Measurements from ENCODE around the gene RELN.
"Not testable (repeated sequence)": the region's sequence is repeated elsewhere in the genome, so short reads cannot be mapped to it uniquely, and the experiment has no call there.

The RELN gene

DNA sequence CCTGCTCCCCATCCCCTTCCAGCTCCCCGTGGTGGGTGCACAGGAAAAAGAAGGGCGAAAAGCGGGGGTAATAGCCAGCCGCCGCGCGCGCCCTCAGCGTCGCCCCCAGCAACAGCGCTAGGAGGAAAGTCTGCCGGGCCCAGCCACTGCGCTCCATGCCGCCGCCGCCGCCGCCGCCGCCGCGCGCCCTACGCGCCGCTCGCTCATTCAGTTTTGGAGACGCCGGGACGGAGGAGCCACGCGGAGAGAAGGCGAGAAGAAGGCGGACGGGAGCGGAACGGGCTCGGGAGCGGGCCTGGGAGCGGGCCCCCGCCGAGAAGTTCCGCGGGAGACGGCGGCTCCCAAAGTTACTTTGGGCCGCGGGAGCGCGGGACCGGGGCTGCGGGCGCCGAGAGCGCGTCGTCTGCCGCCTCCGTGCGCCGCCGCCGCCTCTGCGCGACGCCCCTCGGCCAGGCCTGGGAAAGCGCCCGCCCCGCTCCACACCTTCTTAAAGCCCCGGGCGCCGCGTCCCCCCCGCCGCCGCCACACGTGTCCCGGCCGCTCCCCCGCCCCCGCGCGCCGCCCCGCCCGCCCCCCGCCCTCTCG is at the start of gene RELN:
TSS of gene RELN (minus strand) at position 459 of the 585 bp plus-strand sequence. CDS start at position 157, 302 bp downstream.
- DNase-seq (ENCODE audit: extremely low spot score), result peak; percentile 13
- TF ChIP-seq, protein P1, sequence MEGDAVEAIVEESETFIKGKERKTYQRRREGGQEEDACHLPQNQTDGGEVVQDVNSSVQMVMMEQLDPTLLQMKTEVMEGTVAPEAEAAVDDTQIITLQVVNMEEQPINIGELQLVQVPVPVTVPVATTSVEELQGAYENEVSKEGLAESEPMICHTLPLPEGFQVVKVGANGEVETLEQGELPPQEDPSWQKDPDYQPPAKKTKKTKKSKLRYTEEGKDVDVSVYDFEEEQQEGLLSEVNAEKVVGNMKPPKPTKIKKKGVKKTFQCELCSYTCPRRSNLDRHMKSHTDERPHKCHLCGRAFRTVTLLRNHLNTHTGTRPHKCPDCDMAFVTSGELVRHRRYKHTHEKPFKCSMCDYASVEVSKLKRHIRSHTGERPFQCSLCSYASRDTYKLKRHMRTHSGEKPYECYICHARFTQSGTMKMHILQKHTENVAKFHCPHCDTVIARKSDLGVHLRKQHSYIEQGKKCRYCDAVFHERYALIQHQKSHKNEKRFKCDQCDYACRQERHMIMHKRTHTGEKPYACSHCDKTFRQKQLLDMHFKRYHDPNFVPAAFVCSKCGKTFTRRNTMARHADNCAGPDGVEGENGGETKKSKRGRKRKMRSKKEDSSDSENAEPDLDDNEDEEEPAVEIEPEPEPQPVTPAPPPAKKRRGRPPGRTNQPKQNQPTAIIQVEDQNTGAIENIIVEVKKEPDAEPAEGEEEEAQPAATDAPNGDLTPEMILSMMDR (IDR thresholded peaks at IDR 0.05; ENCODE audit: control extremely low read depth, extremely low read depth, low read depth, missing control alignments), result no peak
- ChIA-PET POLR2A (no interaction called here), CTCF (no interaction called here)

DNA sequence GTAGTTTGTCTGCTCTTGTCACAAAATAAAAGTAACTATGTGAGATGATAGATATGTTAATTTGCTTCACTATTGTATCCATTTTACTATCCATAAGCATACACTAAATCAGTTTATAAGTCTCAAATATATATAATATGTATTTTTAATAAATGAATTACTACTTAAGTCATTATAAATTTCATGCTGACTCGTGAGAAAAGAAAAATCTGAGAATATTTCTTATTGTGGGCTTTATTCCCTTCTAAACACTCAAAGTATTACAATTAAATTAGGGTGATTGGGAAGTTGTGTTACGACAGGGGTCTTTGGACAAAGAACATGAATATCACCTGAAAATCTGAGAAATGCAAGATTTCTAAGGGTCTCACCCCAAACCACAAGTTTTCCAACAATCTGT is 48.7 kb upstream of the RELN start:
- TF ChIP-seq, protein P1 (IDR thresholded peaks at IDR 0.05; ENCODE audit: control extremely low read depth, extremely low read depth, low read depth, missing control alignments), result no peak
- CTCF ChIA-PET, result no interaction called here
- POLR2A ChIA-PET, result no interaction called here

DNA sequence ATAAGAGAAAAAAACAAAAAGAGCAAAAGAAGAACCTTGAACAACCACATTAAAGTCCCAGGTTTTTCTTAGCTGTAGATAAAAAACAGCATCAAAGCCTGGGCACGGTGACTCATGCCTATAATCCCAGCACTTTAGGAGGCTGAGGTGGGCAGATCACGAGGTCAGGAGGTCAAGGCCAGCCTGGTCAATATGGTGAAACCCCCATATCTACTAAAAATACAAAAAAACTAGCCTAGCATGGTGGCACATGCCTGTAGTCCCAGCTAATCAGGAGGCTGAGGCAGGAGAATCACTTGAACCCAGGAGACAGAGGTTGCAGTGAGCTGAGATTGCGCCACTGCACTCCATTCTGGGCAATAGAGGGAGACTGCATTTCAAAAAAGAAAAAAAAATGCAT is 47.4 kb upstream of the RELN start:
- CTCF ChIA-PET, result not testable (repeated sequence)

More for the DNA sequence above, 48.7 kb upstream of the RELN start:
- DNase-seq (ENCODE audit: extremely low spot score), result no peak

DNA sequence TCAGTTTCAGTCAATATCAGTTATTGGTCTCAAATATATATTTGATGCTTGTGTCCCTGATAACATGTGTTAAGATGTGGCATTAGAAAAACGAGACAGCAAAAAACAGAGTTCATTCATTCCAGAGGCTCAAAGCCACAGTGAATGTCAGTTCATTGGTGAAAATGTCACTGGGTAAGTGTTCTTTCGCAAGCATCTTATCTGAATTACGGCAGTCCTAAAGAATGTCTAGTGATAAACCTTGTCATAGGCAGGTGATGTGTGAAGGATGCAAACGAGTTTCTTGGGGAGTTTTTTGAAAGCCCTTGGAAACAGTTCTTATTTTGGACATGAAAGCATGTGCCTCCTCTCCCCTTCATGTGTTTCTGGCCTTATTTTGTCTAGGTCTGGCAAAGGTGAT is 45.9 kb upstream of the RELN start:
- POLR2A ChIA-PET, result no interaction called here
- TF ChIP-seq, protein P1 (IDR thresholded peaks at IDR 0.05; ENCODE audit: control extremely low read depth, extremely low read depth, low read depth, missing control alignments), result no peak
- DNase-seq (ENCODE audit: extremely low spot score), result no peak
- CTCF ChIA-PET, result no interaction called here

More for the DNA sequence above, 47.4 kb upstream of the RELN start:
- DNase-seq (ENCODE audit: extremely low spot score); POLR2A ChIA-PET: not testable (repeated sequence)

DNA sequence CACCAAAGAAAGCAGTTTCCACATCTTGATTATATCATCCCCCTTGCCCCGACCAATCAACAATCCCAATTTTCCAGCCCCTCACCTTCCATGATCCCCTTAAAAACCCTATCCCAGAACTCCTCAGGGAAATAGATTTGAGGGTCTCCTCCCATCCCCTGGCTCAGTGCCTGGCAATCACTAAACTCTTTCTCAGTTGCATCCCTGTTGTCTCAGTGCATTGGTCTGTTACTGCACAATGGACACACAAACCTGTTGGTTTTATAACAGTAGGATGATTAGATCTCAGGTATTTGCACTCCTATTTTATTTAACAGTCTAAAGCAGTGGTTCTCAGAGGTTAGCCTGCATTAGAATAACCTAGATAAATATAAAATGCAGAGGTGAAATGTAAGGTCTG is 45.2 kb upstream of the RELN start:
- ChIA-PET CTCF (no interaction called here), POLR2A (no interaction called here)
- TF ChIP-seq, protein P1 (IDR thresholded peaks at IDR 0.05; ENCODE audit: control extremely low read depth, extremely low read depth, low read depth, missing control alignments), result no peak
- DNase-seq (ENCODE audit: extremely low spot score), result no peak

DNA sequence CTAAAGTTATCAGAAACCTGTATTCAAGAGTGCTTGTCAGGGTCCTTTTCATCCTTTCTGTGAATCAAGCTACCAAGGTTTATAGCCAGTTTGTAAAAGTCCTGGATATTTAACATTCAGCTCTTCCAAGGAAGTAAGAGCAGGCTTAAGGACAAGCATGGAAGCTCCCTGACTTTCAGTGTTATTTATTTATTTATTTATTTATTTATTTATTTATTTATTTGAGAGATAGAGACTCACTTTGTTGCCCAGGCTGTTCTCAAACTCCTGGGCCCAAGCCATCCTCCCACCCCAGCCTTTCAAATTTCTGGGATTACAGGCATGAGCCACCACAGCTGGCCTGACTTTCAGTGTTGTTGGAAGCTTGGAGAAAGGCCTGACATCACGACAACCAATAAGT is 44.4 kb upstream of the RELN start:
- POLR2A ChIA-PET, result no interaction called here
- TF ChIP-seq, protein P1 (IDR thresholded peaks at IDR 0.05; ENCODE audit: control extremely low read depth, extremely low read depth, low read depth, missing control alignments), result no peak

DNA sequence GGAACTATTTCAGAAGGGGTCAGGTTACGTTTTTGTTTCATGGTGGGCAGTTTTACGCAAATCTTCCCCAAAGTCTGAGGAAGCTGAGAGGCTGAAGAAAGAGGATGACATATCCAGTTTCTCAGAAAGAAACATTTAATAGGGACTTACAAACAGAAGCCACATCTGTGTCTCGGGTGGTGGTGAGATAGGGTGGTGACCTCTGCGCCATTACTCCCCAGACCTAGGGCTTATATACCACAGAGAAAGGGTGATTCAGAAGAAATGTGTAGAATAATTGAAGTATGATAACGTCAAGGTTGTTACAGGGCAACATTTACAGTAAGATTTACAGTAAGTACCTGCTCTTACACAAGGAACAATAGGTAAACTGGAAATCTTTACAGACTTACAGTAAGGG is 43.0 kb upstream of the RELN start:
- TF ChIP-seq, protein P1 (IDR thresholded peaks at IDR 0.05; ENCODE audit: control extremely low read depth, extremely low read depth, low read depth, missing control alignments), result no peak
- ChIA-PET CTCF (interaction anchor here (1.3 kb wide), 1 partner anchor 8 kb away, joined by 3 read pairs; no protein-coding TSS in a partner anchor), POLR2A (no interaction called here)
- DNase-seq (ENCODE audit: extremely low spot score), result no peak

More for the DNA sequence above, 44.4 kb upstream of the RELN start:
- DNase-seq (ENCODE audit: extremely low spot score), result no peak
- CTCF ChIA-PET, result interaction anchor here (1.3 kb wide), 1 partner anchor 9 kb away, joined by 3 read pairs; no protein-coding TSS in a partner anchor
